Uterus (tissue), 4 donors: Measurements from ENCODE around the gene OTULINL. TPM values are rescaled to one million over a fixed set of nuclear protein-coding genes. Genes with fewer than 3 reads are reported as not detected.

ENCODE experiments used
- DNase-seq, 2 donors: peaks; one replicate each; pipeline ENCODE4 v3.0.0-alpha.2; 2019 to 2020
- H3K27ac ChIP-seq, 2 donors: fragments of 200-600 bp; sonication (generic); 1 replicate in 1 of 2; 2 replicates in 1 of 2; pipeline ENCODE4 v1.5.1; 2016 to 2018
- H3K27me3 ChIP-seq, 2 donors: fragments of 200-600 bp; sonication (generic); one replicate each; pipeline ENCODE4 v1.5.1; 2018 to 2019; ENCODE audit warnings: control low read depth in 1 of 2
- H3K36me3 ChIP-seq, 2 donors: fragments of 200-600 bp; sonication (generic); one replicate each; pipeline ENCODE4 v1.5.1; 2019; ENCODE audit warnings: control low read depth in 1 of 2
- H3K4me1 ChIP-seq, 2 donors: fragments of 200-600 bp; sonication (generic); one replicate each; pipeline ENCODE4 v1.5.1; 2018 to 2019; ENCODE audit warnings: control low read depth in 1 of 2
- H3K4me3 ChIP-seq, 2 donors: fragments of 200-600 bp; sonication (generic); 1 replicate in 1 of 2; 2 replicates in 1 of 2; pipeline ENCODE4 v1.5.1; 2018 to 2019; ENCODE audit warnings: mild to moderate bottlenecking in 1 of 2
- H3K9me3 ChIP-seq, 2 donors: fragments of 200-600 bp; sonication (generic); one replicate each; pipeline ENCODE4 v1.5.1; 2019; ENCODE audit warnings: control low read depth in 1 of 2
- POLR2A ChIP-seq, 2 donors: fragments of 450-650 bp; IDR thresholded peaks; one replicate each; pipeline ENCODE4 v1.6.1; 2016; ENCODE audit warnings: antibody characterized with exemption in 2 of 2, mild to moderate bottlenecking in 1 of 2, moderate library complexity in 1 of 2
- intact Hi-C: fragments of 100-400 bp; cut with DNase I; formaldehyde crosslinking; loops from one replicate; pipeline ENCODE4 v1.15.1; 2023; ENCODE audit warnings: low total_unique reads
- total RNA-seq, 4 donors: library from RNA; depleted of rRNA in 3 of 4; stranded (reverse); fragments of >200 nt in 3 of 4; gene quantifications; one replicate each; pipeline versions ENCODE4 v1.1.0 to v1.2.4, GENCODE V29; 2014 to 2023
- TF ChIP-seq, protein P1 (sequence below), 4 experiments: fragments of 200-600 bp in 2 of 4; fragments of 450-650 bp in 2 of 4; sonication (generic) in 2 of 4; IDR thresholded peaks; one replicate each; pipeline ENCODE4 v1.5.1; 2016 to 2019; ENCODE audit warnings: antibody characterized with exemption in 4 of 4, mild to moderate bottlenecking in 2 of 4, moderate library complexity in 1 of 4
- donor health status: DM: yes; HTN: yes; CAD: no.

Gene OTULINL
- total RNA-seq, 4 donors from 2014 or later: 1.0 to 16.1 (median 3.8) TPM

DNA sequence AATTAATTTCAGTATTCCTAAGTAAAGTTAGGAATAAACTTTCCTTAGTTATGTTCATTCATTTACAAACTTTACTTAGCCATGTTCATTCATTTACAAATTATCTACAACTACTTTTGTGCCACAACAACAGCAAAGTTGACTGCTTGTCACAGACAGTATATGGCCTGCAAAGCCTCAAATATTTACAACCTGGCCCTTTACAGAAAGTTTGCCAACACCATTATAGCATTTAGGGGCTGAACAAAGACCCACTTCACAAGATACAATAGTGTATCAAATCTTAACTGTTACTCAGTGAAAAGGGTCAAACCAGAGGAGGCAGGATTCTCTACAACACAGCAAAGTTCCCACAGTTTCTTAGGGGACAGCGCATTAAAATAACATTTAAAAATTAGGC lies 9.7 kb upstream of the OTULINL start:
- no peaks in the 10 kb centered on the region for H3K27me3 ChIP-seq
- DNase-seq: no peak
- H3K27ac ChIP-seq: no peak overlapping the region
- intact Hi-C loops: no loop called here
- H3K4me1 ChIP-seq: no peaks in the 10 kb centered on the region
- no peaks in the 10 kb centered on the region for H3K9me3 ChIP-seq
- no peak overlapping the region for H3K4me3 ChIP-seq
- TF ChIP-seq, protein P1, sequence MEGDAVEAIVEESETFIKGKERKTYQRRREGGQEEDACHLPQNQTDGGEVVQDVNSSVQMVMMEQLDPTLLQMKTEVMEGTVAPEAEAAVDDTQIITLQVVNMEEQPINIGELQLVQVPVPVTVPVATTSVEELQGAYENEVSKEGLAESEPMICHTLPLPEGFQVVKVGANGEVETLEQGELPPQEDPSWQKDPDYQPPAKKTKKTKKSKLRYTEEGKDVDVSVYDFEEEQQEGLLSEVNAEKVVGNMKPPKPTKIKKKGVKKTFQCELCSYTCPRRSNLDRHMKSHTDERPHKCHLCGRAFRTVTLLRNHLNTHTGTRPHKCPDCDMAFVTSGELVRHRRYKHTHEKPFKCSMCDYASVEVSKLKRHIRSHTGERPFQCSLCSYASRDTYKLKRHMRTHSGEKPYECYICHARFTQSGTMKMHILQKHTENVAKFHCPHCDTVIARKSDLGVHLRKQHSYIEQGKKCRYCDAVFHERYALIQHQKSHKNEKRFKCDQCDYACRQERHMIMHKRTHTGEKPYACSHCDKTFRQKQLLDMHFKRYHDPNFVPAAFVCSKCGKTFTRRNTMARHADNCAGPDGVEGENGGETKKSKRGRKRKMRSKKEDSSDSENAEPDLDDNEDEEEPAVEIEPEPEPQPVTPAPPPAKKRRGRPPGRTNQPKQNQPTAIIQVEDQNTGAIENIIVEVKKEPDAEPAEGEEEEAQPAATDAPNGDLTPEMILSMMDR (IDR thresholded peaks at IDR 0.05): no peak
- TF ChIP-seq POLR2A (IDR thresholded peaks at IDR 0.05): no peak
- no peaks in the 10 kb centered on the region for H3K36me3 ChIP-seq

DNA sequence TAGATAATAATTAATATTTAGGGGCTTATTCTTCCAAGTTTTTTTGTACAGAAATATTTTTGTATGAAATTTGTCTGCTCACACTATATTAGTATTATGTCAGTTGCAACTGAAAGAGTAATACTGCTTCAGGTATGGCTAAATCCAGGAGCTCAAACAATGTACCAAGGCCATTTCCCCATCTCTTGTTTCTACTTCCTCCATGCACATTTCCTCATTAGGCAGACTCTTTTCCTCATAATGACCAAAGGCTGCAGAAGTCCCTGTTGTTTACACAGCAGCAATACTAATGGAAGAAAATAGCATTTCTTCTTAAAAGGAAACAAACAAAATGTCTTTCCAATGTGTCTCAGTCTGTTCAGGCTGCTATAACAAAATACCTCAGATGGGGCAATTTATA lies 9.2 kb upstream of the OTULINL start:
- DNase-seq: no peak
- intact Hi-C loops: no loop called here
- H3K4me1 ChIP-seq: no peaks in the 10 kb centered on the region

DNA sequence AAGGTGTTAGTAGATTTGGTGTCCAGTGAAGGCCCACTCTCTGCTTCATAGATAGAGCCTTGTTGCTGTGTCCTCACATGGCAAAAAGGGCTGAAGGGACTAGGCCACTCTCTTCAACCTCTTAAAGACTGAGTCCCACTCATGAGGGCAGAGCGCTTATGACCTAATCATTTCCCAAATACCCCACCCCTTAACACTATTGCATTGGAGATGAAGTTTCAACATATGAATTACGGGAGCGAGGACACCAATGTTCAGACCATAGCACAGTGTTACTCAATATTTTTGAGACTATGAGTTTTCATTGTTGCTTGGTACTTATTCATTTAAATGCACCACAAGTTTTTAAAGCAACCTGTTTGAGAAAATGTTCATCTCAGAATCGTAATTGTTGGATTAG lies 8.8 kb upstream of the OTULINL start:
- Histone ChIP-seq H3K9me3 (no peaks in the 10 kb centered on the region), H3K4me1 (no peaks in the 10 kb centered on the region), H3K27me3 (no peaks in the 10 kb centered on the region), H3K36me3 (no peaks in the 10 kb centered on the region), H3K4me3 (no peak overlapping the region), H3K27ac (no peak overlapping the region)
- intact Hi-C loops: no loop called here
- no peak for DNase-seq
- no peak for TF ChIP-seq POLR2A (IDR thresholded peaks at IDR 0.05)
- TF ChIP-seq, protein P1 (IDR thresholded peaks at IDR 0.05): no peak

More for the DNA sequence above, 9.2 kb upstream of the OTULINL start:
- Histone ChIP-seq H3K36me3 (no peaks in the 10 kb centered on the region), H3K9me3 (no peaks in the 10 kb centered on the region), H3K27ac (no peak overlapping the region), H3K27me3 (no peaks in the 10 kb centered on the region), H3K4me3 (no peak overlapping the region)
- TF ChIP-seq POLR2A (IDR thresholded peaks at IDR 0.05): no peak
- TF ChIP-seq, protein P1 (IDR thresholded peaks at IDR 0.05): no peak

DNA sequence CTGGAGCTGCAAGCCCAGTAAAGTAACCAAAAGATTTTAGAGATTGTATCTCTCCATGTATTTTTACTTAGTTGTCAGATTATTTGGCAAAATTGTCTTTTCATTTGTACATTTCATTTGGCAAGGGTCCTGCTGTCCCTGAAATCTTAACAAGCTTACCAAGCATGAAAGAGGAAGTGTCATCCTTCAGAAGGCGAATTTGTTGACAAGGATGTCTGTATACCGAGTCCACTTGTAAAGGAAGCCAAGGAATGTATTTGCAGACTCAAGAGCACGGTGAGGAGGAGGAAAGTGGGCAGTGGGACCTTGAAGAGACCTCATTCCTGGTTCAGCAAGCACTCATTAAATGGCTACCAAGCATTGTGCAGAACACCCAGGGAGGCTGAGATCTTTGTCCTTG lies 7.5 kb upstream of the OTULINL start:
- no peak overlapping the region for H3K4me3 ChIP-seq
- intact Hi-C loops: no loop called here
- no peaks in the 10 kb centered on the region for H3K9me3 ChIP-seq
- H3K27ac ChIP-seq: no peak overlapping the region
- no peak for TF ChIP-seq POLR2A (IDR thresholded peaks at IDR 0.05)
- TF ChIP-seq, protein P1 (IDR thresholded peaks at IDR 0.05): no peak
- H3K36me3 ChIP-seq: no peaks in the 10 kb centered on the region
- no peaks in the 10 kb centered on the region for H3K27me3 ChIP-seq
- no peak for DNase-seq
- H3K4me1 ChIP-seq: no peaks in the 10 kb centered on the region

DNA sequence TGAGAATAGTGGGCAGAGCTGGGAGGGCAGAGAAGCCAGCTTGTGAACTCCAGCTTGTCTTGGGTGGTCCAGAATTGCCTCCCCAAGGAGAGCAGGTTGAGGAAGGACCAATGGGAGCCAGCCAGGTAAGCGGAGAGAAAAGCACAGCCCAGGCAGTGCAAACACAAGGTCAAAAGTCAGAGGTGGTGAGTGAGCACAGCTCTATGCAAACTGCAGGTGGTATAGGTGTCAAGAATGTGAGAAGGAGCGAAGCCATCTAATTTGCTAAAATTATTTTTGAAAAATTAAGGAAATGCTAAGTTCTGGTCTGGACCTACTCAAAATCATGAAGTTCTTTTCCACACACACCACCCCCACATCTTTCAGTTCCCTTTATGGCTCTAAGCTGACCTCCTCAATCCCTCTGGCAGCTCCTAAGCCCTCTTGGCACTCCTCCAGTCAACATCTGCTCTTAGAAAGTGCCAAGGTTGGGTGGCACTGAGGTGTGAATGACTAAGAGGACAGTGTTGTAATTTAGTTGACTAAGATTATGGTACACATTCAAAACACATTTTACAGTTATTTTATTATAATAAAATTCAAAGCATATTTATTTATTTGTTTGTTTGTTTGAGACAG lies 6.6 kb upstream of the OTULINL start:
- no peak for DNase-seq
- H3K9me3 ChIP-seq: no peaks in the 10 kb centered on the region
- no peak overlapping the region for H3K27ac ChIP-seq
- H3K27me3 ChIP-seq: no peaks in the 10 kb centered on the region
- no peaks in the 10 kb centered on the region for H3K4me1 ChIP-seq
- no peak overlapping the region for H3K4me3 ChIP-seq
- intact Hi-C loops: no loop called here
- no peaks in the 10 kb centered on the region for H3K36me3 ChIP-seq
- no peak for TF ChIP-seq POLR2A (IDR thresholded peaks at IDR 0.05)
- TF ChIP-seq, protein P1 (IDR thresholded peaks at IDR 0.05): no peak
